CD14-positive monocyte (primary cell): ENCODE data around the gene TAPT1. TPM values are rescaled to one million over a fixed set of nuclear protein-coding genes. Genes with fewer than 3 reads are reported as not detected.

Source experiments
- DNase-seq, 3 donors: peaks; one replicate each; pipeline ENCODE4 v3.0.0-alpha.2; 2011 to 2022
- H2AFZ ChIP-seq: 2 replicates; pipeline ENCODE4 v1.6.0; 2012; ENCODE audit warnings: mild to moderate bottlenecking, low read depth, low read length, inconsistent platforms; ENCODE audit not compliant: insufficient read depth, poor library complexity, severe bottlenecking
- H3K27ac ChIP-seq, 2 donors: 1 replicate in 1 of 2; 2 replicates in 1 of 2; pipeline ENCODE4 v1.5.1; 2012 to 2013; ENCODE audit warnings: low read length in 2 of 2, control low read depth in 1 of 2, inconsistent platforms in 1 of 2, low read depth in 1 of 2, mild to moderate bottlenecking in 1 of 2
- H3K27me3 ChIP-seq, 2 donors: one replicate each; pipeline versions ENCODE4 v1.6.0 to v1.6.1; 2011 to 2013; ENCODE audit warnings: low read length in 2 of 2; ENCODE audit not compliant: control insufficient read depth in 2 of 2, insufficient read depth in 2 of 2
- H3K36me3 ChIP-seq, 2 donors: replicated peaks in 1 of 2; 1 replicate in 1 of 2; 2 replicates in 1 of 2; pipeline versions ENCODE4 v1.5.1 to v1.6.1; 2012 to 2013; ENCODE audit warnings: low read length in 2 of 2, control low read depth in 1 of 2, inconsistent platforms in 1 of 2, mild to moderate bottlenecking in 1 of 2; ENCODE audit not compliant: insufficient read depth in 2 of 2, control insufficient read depth in 1 of 2
- H3K4me1 ChIP-seq, 2 donors: 1 replicate in 1 of 2; 2 replicates in 1 of 2; pipeline versions ENCODE4 v1.5.1 to v1.6.1; 2012 to 2013; ENCODE audit warnings: low read length in 2 of 2, control low read depth in 1 of 2, inconsistent platforms in 1 of 2, mild to moderate bottlenecking in 1 of 2, moderate library complexity in 1 of 2; ENCODE audit not compliant: insufficient read depth in 2 of 2, control insufficient read depth in 1 of 2
- H3K4me2 ChIP-seq: replicated peaks from 2 replicates; pipeline ENCODE3; 2012; ENCODE audit warnings: low read length, moderate library complexity, mild to moderate bottlenecking; ENCODE audit not compliant: poor library complexity, severe bottlenecking; ENCODE audit errors: extremely low read depth
- H3K4me3 ChIP-seq, 3 experiments: fragments of 200-600 bp in 1 of 3; sonication (generic) in 1 of 3; replicated peaks in 1 of 3; 1 replicate in 2 of 3; 2 replicates in 1 of 3; pipeline ENCODE4 v1.5.1; 2011 to 2013; ENCODE audit warnings: low read length in 3 of 3, mild to moderate bottlenecking in 3 of 3, control low read depth in 2 of 3, low read depth in 2 of 3, inconsistent platforms in 1 of 3, moderate library complexity in 1 of 3
- H3K79me2 ChIP-seq: 2 replicates; pipeline ENCODE4 v1.6.0; 2012; ENCODE audit warnings: mild to moderate bottlenecking, control low read depth, inconsistent platforms, low read length, moderate library complexity; ENCODE audit not compliant: insufficient read depth
- H3K9ac ChIP-seq: 2 replicates; pipeline ENCODE4 v1.6.0; 2017; ENCODE audit warnings: low read length, mild to moderate bottlenecking; ENCODE audit not compliant: insufficient read depth, poor library complexity, severe bottlenecking
- H3K9me3 ChIP-seq, 2 donors: replicated peaks in 1 of 2; 1 replicate in 1 of 2; 2 replicates in 1 of 2; pipeline versions ENCODE4 v1.5.1 to v1.6.1; 2012 to 2013; ENCODE audit warnings: low read length in 2 of 2, control low read depth in 1 of 2; ENCODE audit not compliant: control insufficient read depth in 1 of 2, insufficient read depth in 1 of 2
- H4K20me1 ChIP-seq: 2 replicates; pipeline ENCODE4 v1.6.0; 2012; ENCODE audit warnings: mild to moderate bottlenecking, low read length, control low read depth, moderate library complexity; ENCODE audit not compliant: insufficient read depth
- H3K27ac Mint-ChIP-seq, 7 donors: one replicate each; pipeline ENCODE4 v1.8.0; 2020; ENCODE audit warnings: mild to moderate bottlenecking in 7 of 7, mixed read lengths in 7 of 7, moderate library complexity in 6 of 7, inconsistent platforms in 2 of 7
- H3K27me3 Mint-ChIP-seq, 3 donors: one replicate each; pipeline ENCODE4 v1.8.0; 2021 to 2022; ENCODE audit warnings: low read depth in 3 of 3, mild to moderate bottlenecking in 3 of 3, mixed read lengths in 3 of 3, moderate library complexity in 3 of 3, inconsistent platforms in 1 of 3
- H3K36me3 Mint-ChIP-seq, 2 donors: one replicate each; pipeline ENCODE4 v1.8.0; 2020; ENCODE audit warnings: mixed read lengths in 2 of 2, inconsistent platforms in 1 of 2, mild to moderate bottlenecking in 1 of 2
- H3K4me1 Mint-ChIP-seq: one replicate; pipeline ENCODE4 v1.8.0; 2020; ENCODE audit warnings: mild to moderate bottlenecking, mixed read lengths
- H3K4me3 Mint-ChIP-seq, 2 donors: one replicate each; pipeline ENCODE4 v1.8.0; 2020; ENCODE audit warnings: mild to moderate bottlenecking in 2 of 2, mixed read lengths in 2 of 2, moderate library complexity in 1 of 2
- H3K9me3 Mint-ChIP-seq, 7 donors: one replicate each; pipeline ENCODE4 v1.8.0; 2020 to 2022; ENCODE audit warnings: mixed read lengths in 7 of 7, mild to moderate bottlenecking in 6 of 7, moderate library complexity in 6 of 7, inconsistent platforms in 2 of 7
- CTCF ChIP-seq: fragments of 200-600 bp; IDR thresholded peaks from one replicate; pipeline ENCODE4 v1.8.0; 2022; ENCODE audit warnings: antibody characterized with exemption, mild to moderate bottlenecking
- WGBS: methylation state at CpG from one replicate; pipeline ENCODE4 v1.1.5; 2013; ENCODE audit warnings: missing lambda C conversion rate; ENCODE audit not compliant: insufficient coverage; 5-methylcytosine and 5-hydroxymethylcytosine counted together
- intact Hi-C, 2 donors: fragments of 100-400 bp; cut with micrococcal nuclease; formaldehyde crosslinking; loops; one replicate each; pipeline versions ENCODE4 v1.15.0 to v1.15.1; 2023
- polyA plus RNA-seq, 3 donors: library from polyadenylated mRNA; depleted of rRNA in 1 of 3; unstranded in 2 of 3; stranded (reverse) in 1 of 3; fragments of 300-500 nt in 2 of 3; fragments of >200 nt in 1 of 3; fragmentation: Illumina TruSeq in 2 of 3; gene quantifications; 1 replicate in 2 of 3; 2 replicates in 1 of 3; pipeline ENCODE4 v1.2.3, GENCODE V29; 2012 to 2021

TAPT1 gene
- polyA plus RNA-seq, 3 donors, result 15.2 to 18.4 (median 16.0) TPM

GRCh38 chr4:16160457-16160856 is 65.8 kb downstream of the TAPT1 start:
- H3K36me3 ChIP-seq, result peaks cover 41 to 57% of the 10 kb centered on the region in 2 donors
- H3K4me1 ChIP-seq, result no peaks in the 10 kb centered on the region
- no peaks in the 10 kb centered on the region for H3K27me3 ChIP-seq
- Mint-ChIP-seq H3K9me3 (peaks cover 0 to 1% (median 0%) of the 10 kb centered on the region in 7 donors), H3K27ac (no peak overlapping the region), H3K4me3 (no peak overlapping the region), H3K27me3 (no peaks in the 10 kb centered on the region), H3K36me3 (peaks cover 40 to 51% of the 10 kb centered on the region in 2 donors), H3K4me1 (peaks cover 6% of the 10 kb centered on the region)
- TF ChIP-seq CTCF, result no peak
- no peak overlapping the region for H3K4me3 ChIP-seq
- H3K79me2 ChIP-seq, result no peaks in the 10 kb centered on the region
- H4K20me1 ChIP-seq, result no peaks in the 10 kb centered on the region
- no peak overlapping the region for H3K27ac ChIP-seq
- no peak for DNase-seq
- H3K4me2 ChIP-seq, result no peak overlapping the region
- no CpG with 5 or more reads among the region's 3 CpGs for WGBS
- intact Hi-C loops, result no loop called here
- H3K9me3 ChIP-seq, result no peaks in the 10 kb centered on the region
- H3K9ac ChIP-seq, result no peak overlapping the region
- no peak overlapping the region for H2AFZ ChIP-seq

- 100% methylated on average over 1 of the region's 3 CpGs for WGBS
- H3K27ac Mint-ChIP-seq, result no peak overlapping the region
- no peak overlapping the region for H3K4me2 ChIP-seq
- no peak for TF ChIP-seq CTCF
- no peaks in the 10 kb centered on the region for H3K4me1 ChIP-seq
- H3K27me3 Mint-ChIP-seq, result no peaks in the 10 kb centered on the region
- peaks cover 0 to 5% (median 0%) of the 10 kb centered on the region in 7 donors for H3K9me3 Mint-ChIP-seq
- H3K27me3 ChIP-seq, result no peaks in the 10 kb centered on the region
- intact Hi-C loops, result no loop called here
- H4K20me1 ChIP-seq, result no peaks in the 10 kb centered on the region
- no peak for DNase-seq
- no peak overlapping the region for H3K4me3 Mint-ChIP-seq
- H3K9ac ChIP-seq, result no peak overlapping the region
- peaks cover 31 to 46% of the 10 kb centered on the region in 2 donors for H3K36me3 ChIP-seq
- H3K4me1 Mint-ChIP-seq, result peaks cover 6% of the 10 kb centered on the region
- no peaks in the 10 kb centered on the region for H3K9me3 ChIP-seq
- no peak overlapping the region for H2AFZ ChIP-seq
- H3K27ac ChIP-seq, result no peak overlapping the region
- H3K79me2 ChIP-seq, result no peaks in the 10 kb centered on the region
- H3K36me3 Mint-ChIP-seq, result peaks cover 31 to 39% of the 10 kb centered on the region in 2 donors
- H3K4me3 ChIP-seq, result no peak overlapping the region
Observed at GRCh38 chr4:16159286-16159685, 67.0 kb downstream of the TAPT1 start.
